ENCODE results near the gene CAMK2A.
A peak's percentile ranks its signal among the peaks of the same experiment; 100 is the strongest.

The CAMK2A gene

DNA sequence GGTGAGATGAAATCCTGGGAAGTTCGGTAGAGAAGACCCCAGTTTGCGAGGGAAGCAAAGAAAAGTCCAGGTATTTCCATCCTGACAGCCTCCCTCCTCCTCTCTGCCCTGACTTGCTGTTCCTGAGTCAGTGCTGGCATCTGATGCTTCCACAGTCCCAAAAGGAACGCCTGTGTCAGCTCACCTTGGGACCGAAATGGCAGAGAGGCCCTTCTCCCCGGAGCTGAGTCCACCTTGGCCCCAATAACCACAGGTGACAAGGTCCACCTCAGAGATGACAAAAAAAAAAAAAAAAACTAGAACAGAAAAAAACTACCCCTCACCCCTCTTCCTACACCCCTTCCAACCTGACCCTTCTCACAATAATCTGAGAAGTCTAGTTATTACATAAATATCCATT lies 68.1 kb downstream of the CAMK2A start:
- ChIA-PET CTCF (interaction anchor here (0.6 kb wide), 1 partner anchor 127 kb away, joined by 3 read pairs; no protein-coding TSS in a partner anchor), POLR2A (no interaction called here)
- Histone ChIP-seq H3K9me3 (ENCODE audit: control insufficient read depth, insufficient read depth, low read depth, low read length) (no peaks in the 10 kb centered on the region), H3K36me3 (ENCODE audit: control insufficient read depth in 2 of 2, insufficient read depth in 1 of 2, low read length in 2 of 2) (no peaks in the 10 kb centered on the region), H3K4me3 (ENCODE audit: low read depth, low read length) (no peak overlapping the region), H3K4me1 (ENCODE audit: control insufficient read depth, insufficient read depth, low read length) (no peaks in the 10 kb centered on the region), H3K27ac (ENCODE audit: extremely low read depth, low read depth, low read length) (no peak overlapping the region)
- TF ChIP-seq ZNF138 (tag by site-specific recombination; IDR thresholded peaks at IDR 0.05; ENCODE audit: borderline replicate concordance) (no peak), TRIM28 (IDR thresholded peaks at IDR 0.05; ENCODE audit: borderline replicate concordance, low read length) (no peak), GFI1B (tag by site-specific recombination; IDR thresholded peaks at IDR 0.05) (no peak), ZSCAN5A (tag by site-specific recombination; IDR thresholded peaks at IDR 0.05) (no peak), GLIS1 (tag by site-specific recombination; IDR thresholded peaks at IDR 0.05) (no peak), ZNF768 (tag by site-specific recombination; IDR thresholded peaks at IDR 0.05) (no peak), KLF10 (tag by site-specific recombination; IDR thresholded peaks at IDR 0.05) (no peak), ZNF133 (tag by site-specific recombination; IDR thresholded peaks at IDR 0.05) (no peak), ZNF335 (tag by site-specific recombination; conservative IDR thresholded peaks at IDR 0.05) (no peak), MEIS1 (CRISPR knock-in tag; IDR thresholded peaks at IDR 0.05; ENCODE audit: borderline replicate concordance) (no peak), REPIN1 (tag by site-specific recombination; IDR thresholded peaks at IDR 0.05; ENCODE audit: low read depth) (no peak), ZNF223 (tag by site-specific recombination; IDR thresholded peaks at IDR 0.05) (no peak), ZFP69B (tag by site-specific recombination; IDR thresholded peaks at IDR 0.05) (no peak), ZIC2 (tag by site-specific recombination; IDR thresholded peaks at IDR 0.05) (no peak), ZBTB49 (tag by site-specific recombination; IDR thresholded peaks at IDR 0.05; ENCODE audit: low read depth) (no peak), ZBTB6 (tag by site-specific recombination; IDR thresholded peaks at IDR 0.05) (no peak), ZNF621 (tag by site-specific recombination; IDR thresholded peaks at IDR 0.05) (no peak), ZNF76 (tag by site-specific recombination; IDR thresholded peaks at IDR 0.05; ENCODE audit: borderline replicate concordance, low read depth) (no peak)
- TF ChIP-seq, protein P1, sequence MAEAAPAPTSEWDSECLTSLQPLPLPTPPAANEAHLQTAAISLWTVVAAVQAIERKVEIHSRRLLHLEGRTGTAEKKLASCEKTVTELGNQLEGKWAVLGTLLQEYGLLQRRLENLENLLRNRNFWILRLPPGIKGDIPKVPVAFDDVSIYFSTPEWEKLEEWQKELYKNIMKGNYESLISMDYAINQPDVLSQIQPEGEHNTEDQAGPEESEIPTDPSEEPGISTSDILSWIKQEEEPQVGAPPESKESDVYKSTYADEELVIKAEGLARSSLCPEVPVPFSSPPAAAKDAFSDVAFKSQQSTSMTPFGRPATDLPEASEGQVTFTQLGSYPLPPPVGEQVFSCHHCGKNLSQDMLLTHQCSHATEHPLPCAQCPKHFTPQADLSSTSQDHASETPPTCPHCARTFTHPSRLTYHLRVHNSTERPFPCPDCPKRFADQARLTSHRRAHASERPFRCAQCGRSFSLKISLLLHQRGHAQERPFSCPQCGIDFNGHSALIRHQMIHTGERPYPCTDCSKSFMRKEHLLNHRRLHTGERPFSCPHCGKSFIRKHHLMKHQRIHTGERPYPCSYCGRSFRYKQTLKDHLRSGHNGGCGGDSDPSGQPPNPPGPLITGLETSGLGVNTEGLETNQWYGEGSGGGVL (tag by site-specific recombination; IDR thresholded peaks at IDR 0.05), result no peak

- H3K4me1 ChIP-seq (ENCODE audit: control insufficient read depth, insufficient read depth, low read length), result no peaks in the 10 kb centered on the region
- ChIA-PET POLR2A (no interaction called here), CTCF (interaction anchor here (0.6 to 2.3 kb wide), 10 partner anchors 8 to 387 kb away, joined by 3 to 14 read pairs (median 4); no protein-coding TSS in a partner anchor)
- H3K27ac ChIP-seq (ENCODE audit: extremely low read depth, low read depth, low read length), result no peak overlapping the region
- no peak overlapping the region for H3K4me3 ChIP-seq (ENCODE audit: low read depth, low read length)
- H3K36me3 ChIP-seq (ENCODE audit: control insufficient read depth in 2 of 2, insufficient read depth in 1 of 2, low read length in 2 of 2), result no peaks in the 10 kb centered on the region
- TF ChIP-seq ZIC2 (tag by site-specific recombination; IDR thresholded peaks at IDR 0.05), result peak; percentile 61
- TF ChIP-seq ZNF350 (tag by site-specific recombination; IDR thresholded peaks at IDR 0.05), result no peak
- no peak for TF ChIP-seq KLF7 (tag by site-specific recombination; IDR thresholded peaks at IDR 0.05; ENCODE audit: borderline replicate concordance)
- no peak for TF ChIP-seq ZNF580 (tag by site-specific recombination; IDR thresholded peaks at IDR 0.05)
- no peak for TF ChIP-seq ZNF624 (tag by site-specific recombination; IDR thresholded peaks at IDR 0.05)
- no peaks in the 10 kb centered on the region for H3K9me3 ChIP-seq (ENCODE audit: control insufficient read depth, insufficient read depth, low read depth, low read length)
Observed at GRCh38 chr5:150219861-150220260, 69.7 kb downstream of the CAMK2A start.

Data from HEK293 (cell line).